ENCODE measurements around the gene DCP1B.

The DCP1B gene

DNA sequence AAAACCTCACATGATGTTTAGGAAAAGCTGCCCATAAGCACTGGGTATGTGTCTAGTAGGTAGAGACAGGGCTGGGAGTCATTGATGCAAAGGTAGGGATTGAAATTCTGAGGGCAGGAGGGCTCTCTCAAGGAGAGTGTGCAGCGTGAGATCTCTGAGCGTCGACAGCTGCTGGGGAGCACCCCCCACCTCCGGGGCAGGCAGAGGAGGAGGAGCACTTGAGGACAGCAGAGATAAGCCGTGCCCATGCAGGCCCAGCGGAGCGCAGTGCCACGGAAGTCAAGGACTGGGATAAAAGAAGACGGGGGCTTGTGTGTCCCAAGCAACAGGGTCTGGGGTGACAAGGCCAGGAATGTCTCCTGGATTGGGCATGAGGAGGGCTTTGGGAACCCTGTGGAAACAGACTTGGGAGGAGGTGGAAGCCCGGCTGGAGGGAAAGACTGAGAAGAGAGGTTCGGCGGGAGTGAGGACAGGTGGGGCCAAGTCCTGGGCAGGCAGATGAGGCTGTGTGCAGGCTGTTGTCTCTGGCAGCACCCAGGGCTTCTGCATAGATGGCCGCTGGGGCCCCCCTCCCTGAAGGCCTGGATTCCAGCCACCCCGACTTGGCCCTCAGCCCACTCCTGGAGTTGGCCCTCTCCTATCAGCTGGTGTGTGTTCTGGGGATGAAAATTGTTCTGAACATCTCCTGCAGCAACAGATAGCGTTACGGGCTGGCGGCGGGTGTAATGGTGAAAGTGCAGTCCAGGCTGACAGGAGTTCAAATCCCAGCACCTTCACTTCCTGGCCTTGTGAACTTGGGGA, 87.7 kb downstream of the DCP1B start:
- H3K23ac ChIP-seq (ENCODE audit: low read length in 2 of 2), result no peak overlapping the region
- no peak overlapping the region for H4K8ac ChIP-seq (ENCODE audit: low read length)
- H3K4ac ChIP-seq (ENCODE audit: low read depth in 1 of 2, low read length in 2 of 2), result no peak overlapping the region
- no peaks in the 10 kb centered on the region for H3K36me3 ChIP-seq (ENCODE audit: control insufficient read depth in 1 of 2, insufficient read depth in 2 of 2, low read depth in 1 of 2, low read length in 2 of 2)
- no peak overlapping the region for H3K14ac ChIP-seq (ENCODE audit: low read length in 2 of 2)
- 87% methylated on average over 18 of the region's 18 CpGs for WGBS
- no peak overlapping the region for H3K4me2 ChIP-seq (ENCODE audit: low read length, poor library complexity, severe bottlenecking)
- no peak overlapping the region for H4K91ac ChIP-seq (ENCODE audit: low read length)
- no peak overlapping the region for H2BK5ac ChIP-seq (ENCODE audit: low read depth, low read length, poor library complexity, severe bottlenecking)
- H2BK15ac ChIP-seq (ENCODE audit: low read depth, poor library complexity, severe bottlenecking), result no peak overlapping the region
- H2AFZ ChIP-seq (ENCODE audit: low read depth, low read length), result no peak overlapping the region
- H2BK12ac ChIP-seq (ENCODE audit: low read length in 2 of 2), result no peak overlapping the region
- no peak overlapping the region for H3K4me3 ChIP-seq (ENCODE audit: insufficient read depth in 1 of 2, low read depth in 1 of 2, low read length in 2 of 2)
- H3K9ac ChIP-seq (ENCODE audit: low read length), result no peak overlapping the region
- H2AK5ac ChIP-seq (ENCODE audit: low read length, severe bottlenecking), result no peak overlapping the region
- H3K18ac ChIP-seq (ENCODE audit: low read depth in 1 of 2, low read length in 2 of 2), result no peak overlapping the region
- peaks cover 13 to 71% of the 10 kb centered on the region in 2 experiments for H3K27me3 ChIP-seq (ENCODE audit: control insufficient read depth in 1 of 2, insufficient read depth in 1 of 2, low read length in 2 of 2)
- no peaks in the 10 kb centered on the region for H3K9me3 ChIP-seq (ENCODE audit: control insufficient read depth, low read length)
- DNase-seq, result no peak
- no peak overlapping the region for H3K27ac ChIP-seq (ENCODE audit: low read length, poor library complexity, severe bottlenecking)
- H3K4me1 ChIP-seq (ENCODE audit: control insufficient read depth, insufficient read depth, low read depth, low read length), result peaks cover 3% of the 10 kb centered on the region
- H3K79me1 ChIP-seq (replicated peaks; ENCODE audit: low read length, poor library complexity, severe bottlenecking), result no peaks in the 10 kb centered on the region
- no peak overlapping the region for H2BK120ac ChIP-seq (ENCODE audit: low read depth, low read length)

DNA sequence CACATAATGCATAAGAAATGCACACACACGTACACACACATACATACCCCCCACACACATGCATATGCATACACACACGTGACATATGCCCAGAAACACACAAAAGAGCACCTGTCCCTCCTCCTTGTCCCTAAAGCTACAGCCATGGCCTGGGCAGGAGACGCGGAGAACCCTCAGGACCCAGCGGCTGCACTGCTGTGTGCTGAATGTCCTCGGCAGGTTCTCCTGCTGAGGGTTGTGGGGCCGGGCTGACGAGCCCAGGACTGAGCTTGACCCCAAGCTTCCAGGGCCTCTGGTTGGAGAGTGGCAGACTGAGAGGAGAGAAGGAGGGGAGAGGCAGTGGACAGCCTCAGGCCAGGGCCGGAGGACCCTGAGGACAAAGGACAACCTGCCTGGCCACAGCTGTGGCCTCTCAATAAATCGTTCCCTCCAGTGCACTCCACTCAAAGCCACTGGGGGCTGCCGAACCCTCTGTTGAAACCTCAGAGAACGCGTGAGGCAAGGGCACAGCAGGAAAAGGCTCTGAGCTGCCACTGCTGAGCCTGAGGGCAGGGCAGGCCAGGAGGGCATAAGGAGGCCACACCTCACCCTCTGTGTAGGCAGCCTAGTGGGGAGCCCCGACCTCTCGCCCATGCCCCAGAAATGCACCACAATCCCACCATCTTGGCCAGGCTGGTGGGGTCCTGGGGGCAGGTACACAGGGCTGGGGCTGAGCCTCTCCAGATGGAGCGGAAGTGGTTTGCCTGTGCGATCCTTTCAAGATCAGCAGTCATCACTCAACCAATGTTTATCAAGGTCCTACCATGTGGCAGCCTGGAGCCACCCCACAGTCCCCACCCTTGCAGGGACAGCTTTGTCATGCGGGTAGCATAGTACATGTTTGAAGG, 88.9 kb downstream of the DCP1B start:
- Histone ChIP-seq H3K9ac (ENCODE audit: low read length) (no peak overlapping the region), H3K23ac (ENCODE audit: low read length in 2 of 2) (no peak overlapping the region), H3K18ac (ENCODE audit: low read depth in 1 of 2, low read length in 2 of 2) (no peak overlapping the region), H2BK5ac (ENCODE audit: low read depth, low read length, poor library complexity, severe bottlenecking) (no peak overlapping the region), H2BK120ac (ENCODE audit: low read depth, low read length) (no peak overlapping the region), H3K79me1 (replicated peaks; ENCODE audit: low read length, poor library complexity, severe bottlenecking) (no peaks in the 10 kb centered on the region), H2BK12ac (ENCODE audit: low read length in 2 of 2) (no peak overlapping the region), H3K27me3 (ENCODE audit: control insufficient read depth in 1 of 2, insufficient read depth in 1 of 2, low read length in 2 of 2) (peaks cover 13 to 62% of the 10 kb centered on the region in 2 experiments), H3K4me3 (ENCODE audit: insufficient read depth in 1 of 2, low read depth in 1 of 2, low read length in 2 of 2) (no peak overlapping the region), H3K27ac (ENCODE audit: low read length, poor library complexity, severe bottlenecking) (no peak overlapping the region), H3K9me3 (ENCODE audit: control insufficient read depth, low read length) (no peaks in the 10 kb centered on the region), H3K4me2 (ENCODE audit: low read length, poor library complexity, severe bottlenecking) (no peak overlapping the region), H4K8ac (ENCODE audit: low read length) (no peak overlapping the region), H3K4ac (ENCODE audit: low read depth in 1 of 2, low read length in 2 of 2) (no peak overlapping the region), H4K91ac (ENCODE audit: low read length) (no peak overlapping the region), H3K4me1 (ENCODE audit: control insufficient read depth, insufficient read depth, low read depth, low read length) (peaks cover 3% of the 10 kb centered on the region), H3K14ac (ENCODE audit: low read length in 2 of 2) (no peak overlapping the region), H3K36me3 (ENCODE audit: control insufficient read depth in 1 of 2, insufficient read depth in 2 of 2, low read depth in 1 of 2, low read length in 2 of 2) (no peaks in the 10 kb centered on the region), H2BK15ac (ENCODE audit: low read depth, poor library complexity, severe bottlenecking) (no peak overlapping the region), H2AK5ac (ENCODE audit: low read length, severe bottlenecking) (no peak overlapping the region), H2AFZ (ENCODE audit: low read depth, low read length) (no peak overlapping the region)
- no peak for DNase-seq
- 88% methylated on average over 17 of the region's 18 CpGs for WGBS

DNA sequence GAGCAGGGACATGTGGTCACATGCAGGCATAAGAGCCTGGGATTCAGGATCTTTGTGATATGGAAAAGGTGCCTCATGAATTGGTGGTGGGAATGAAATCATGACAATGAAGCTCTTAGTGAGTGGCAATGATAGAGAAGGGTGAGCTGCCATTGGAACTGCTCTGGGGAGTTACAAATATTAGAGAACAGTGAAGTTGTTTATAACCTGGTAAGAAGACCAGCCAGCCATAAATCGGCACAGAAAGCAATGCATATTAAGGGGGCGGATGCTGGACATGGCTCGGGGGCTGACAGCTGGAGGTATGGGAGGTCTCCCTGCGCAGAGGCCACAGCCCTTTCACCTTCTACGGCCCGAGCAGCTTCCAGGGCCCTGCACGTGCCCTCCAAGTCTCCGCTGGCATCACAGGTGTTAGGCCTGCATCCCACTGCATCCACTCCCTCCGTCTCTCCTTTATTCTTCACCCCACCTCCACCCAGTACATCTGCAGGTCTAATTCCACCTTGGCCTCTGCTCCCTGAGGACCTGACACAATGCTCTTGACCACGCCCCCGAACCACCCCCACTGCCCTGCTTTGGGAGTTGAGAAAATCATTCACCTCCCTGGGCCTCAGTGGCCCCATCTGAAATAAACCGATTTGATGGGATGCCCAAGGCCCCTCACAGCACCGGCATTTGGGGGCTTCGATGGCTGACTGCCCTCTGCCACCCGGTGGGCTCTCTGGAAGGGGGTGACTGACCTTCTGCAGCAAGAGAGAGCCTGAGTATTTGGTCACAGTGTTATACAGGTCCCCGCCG, 89.9 kb downstream of the DCP1B start:
- no peak overlapping the region for H2BK5ac ChIP-seq (ENCODE audit: low read depth, low read length, poor library complexity, severe bottlenecking)
- H2AFZ ChIP-seq (ENCODE audit: low read depth, low read length), result no peak overlapping the region
- H3K4me3 ChIP-seq (ENCODE audit: insufficient read depth in 1 of 2, low read depth in 1 of 2, low read length in 2 of 2), result no peak overlapping the region
- no peak overlapping the region for H3K4me2 ChIP-seq (ENCODE audit: low read length, poor library complexity, severe bottlenecking)
- no peak overlapping the region for H3K18ac ChIP-seq (ENCODE audit: low read depth in 1 of 2, low read length in 2 of 2)
- H4K8ac ChIP-seq (ENCODE audit: low read length), result no peak overlapping the region
- H3K27me3 ChIP-seq (ENCODE audit: control insufficient read depth in 1 of 2, insufficient read depth in 1 of 2, low read length in 2 of 2), result peaks cover 13 to 61% of the 10 kb centered on the region in 2 experiments
- H3K23ac ChIP-seq (ENCODE audit: low read length in 2 of 2), result no peak overlapping the region
- no peak overlapping the region for H2AK5ac ChIP-seq (ENCODE audit: low read length, severe bottlenecking)
- no peak overlapping the region for H3K14ac ChIP-seq (ENCODE audit: low read length in 2 of 2)
- no peak for DNase-seq
- H3K4me1 ChIP-seq (ENCODE audit: control insufficient read depth, insufficient read depth, low read depth, low read length), result peaks cover 3% of the 10 kb centered on the region
- H4K91ac ChIP-seq (ENCODE audit: low read length), result no peak overlapping the region
- no peak overlapping the region for H3K27ac ChIP-seq (ENCODE audit: low read length, poor library complexity, severe bottlenecking)
- no peaks in the 10 kb centered on the region for H3K9me3 ChIP-seq (ENCODE audit: control insufficient read depth, low read length)
- H3K79me1 ChIP-seq (replicated peaks; ENCODE audit: low read length, poor library complexity, severe bottlenecking), result no peaks in the 10 kb centered on the region
- no peak overlapping the region for H2BK15ac ChIP-seq (ENCODE audit: low read depth, poor library complexity, severe bottlenecking)
- no peak overlapping the region for H2BK12ac ChIP-seq (ENCODE audit: low read length in 2 of 2)
- H3K4ac ChIP-seq (ENCODE audit: low read depth in 1 of 2, low read length in 2 of 2), result no peak overlapping the region
- no peak overlapping the region for H2BK120ac ChIP-seq (ENCODE audit: low read depth, low read length)
- no peak overlapping the region for H3K9ac ChIP-seq (ENCODE audit: low read length)
- no peaks in the 10 kb centered on the region for H3K36me3 ChIP-seq (ENCODE audit: control insufficient read depth in 1 of 2, insufficient read depth in 2 of 2, low read depth in 1 of 2, low read length in 2 of 2)
- 82% methylated on average over 17 of the region's 17 CpGs for WGBS

Measured in mesenchymal stem cell (in vitro differentiated cells and primary cell).